ENCODE measurements around the gene FARP1.

Gene FARP1

GRCh38 chr13:98274921-98275487 is 132.1 kb downstream of the FARP1 start:
- DNase-seq (ENCODE audit: insufficient read length, low spot score), result no peak
- TF ChIP-seq CTCF (IDR thresholded peaks at IDR 0.05; ENCODE audit: insufficient read depth, missing control alignments), result no peak
- peak; percentile 88 for FAIRE-seq

GRCh38 chr13:98275681-98276171 is 132.8 kb downstream of the FARP1 start:
- TF ChIP-seq CTCF (IDR thresholded peaks at IDR 0.05; ENCODE audit: insufficient read depth, missing control alignments), result no peak
- FAIRE-seq (peak; percentile 53), DNase-seq (ENCODE audit: insufficient read length, low spot score) (no peak)

- DNase-seq (ENCODE audit: insufficient read length, low spot score) (no peak), FAIRE-seq (no peak)
- no peak for TF ChIP-seq CTCF (IDR thresholded peaks at IDR 0.05; ENCODE audit: insufficient read depth, missing control alignments)
These were observed 133.6 kb downstream of the FARP1 start for GRCh38 chr13:98276486-98276885.

- no peak for TF ChIP-seq CTCF (IDR thresholded peaks at IDR 0.05; ENCODE audit: insufficient read depth, missing control alignments)
- peak; percentile 46 for FAIRE-seq
- DNase-seq (ENCODE audit: insufficient read length, low spot score), result no peak
These were observed 135.3 kb downstream of the FARP1 start for GRCh38 chr13:98278068-98278724.

GRCh38 chr13:98279473-98280175 is 136.7 kb downstream of the FARP1 start:
- DNase-seq (ENCODE audit: insufficient read length, low spot score), result no peak
- no peak for FAIRE-seq
- TF ChIP-seq CTCF (IDR thresholded peaks at IDR 0.05; ENCODE audit: insufficient read depth, missing control alignments), result no peak

- no peak for FAIRE-seq
- TF ChIP-seq CTCF (IDR thresholded peaks at IDR 0.05; ENCODE audit: insufficient read depth, missing control alignments), result no peak
- no peak for DNase-seq (ENCODE audit: insufficient read length, low spot score)
These were observed 137.2 kb downstream of the FARP1 start for GRCh38 chr13:98280176-98280510.

GRCh38 chr13:98284679-98285078 is 141.8 kb downstream of the FARP1 start:
- DNase-seq (ENCODE audit: insufficient read length, low spot score), result no peak
- no peak for TF ChIP-seq CTCF (IDR thresholded peaks at IDR 0.05; ENCODE audit: insufficient read depth, missing control alignments)

More at GRCh38 chr13:98284679-98285078, 141.8 kb downstream of the FARP1 start:
- FAIRE-seq, result peak; percentile 87
